ENCODE results near the gene HDAC4. TPM values are rescaled to one million over a fixed set of nuclear protein-coding genes. Genes with fewer than 3 reads are reported as not detected.

HDAC4 gene
- total and polyA plus RNA-seq, 2 donors (not counting 1 experiment from before 2014, with no cell fraction given): 13.5 to 46.0 TPM

DNA sequence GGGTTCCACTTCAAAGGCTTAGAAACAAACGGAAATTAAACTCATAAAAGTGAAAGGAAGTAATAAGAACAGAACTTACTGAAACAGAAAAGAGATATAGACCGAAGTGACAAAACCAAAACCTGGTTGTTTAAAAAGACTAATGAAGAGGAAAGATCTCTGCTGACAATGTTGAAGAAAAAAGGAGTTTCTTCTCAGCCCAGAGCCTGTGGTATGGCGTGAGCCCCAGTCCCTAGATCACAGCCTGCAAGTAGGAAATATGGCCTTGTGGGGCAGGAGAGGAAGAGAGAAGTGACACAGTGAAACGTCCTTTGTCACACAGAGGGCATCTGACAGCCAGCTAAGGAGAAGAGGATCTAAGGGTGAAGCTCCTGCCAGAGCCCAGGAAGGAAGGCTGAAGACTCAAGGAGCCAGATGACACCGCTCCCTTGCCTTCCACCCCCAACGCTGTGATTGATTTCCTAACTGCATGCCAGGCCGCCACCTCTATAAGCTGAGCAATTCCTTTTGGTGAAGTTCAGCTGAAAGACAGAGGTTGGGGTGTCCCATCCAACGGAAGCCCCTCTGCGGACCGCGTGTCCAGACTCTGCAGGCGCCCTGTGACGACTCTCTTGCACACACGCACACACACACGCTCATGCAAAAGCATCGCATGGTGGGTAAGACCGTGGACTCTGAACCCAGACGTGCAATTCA lies 141.1 kb downstream of the HDAC4 start:
- no peak for TF ChIP-seq EZH2 (IDR thresholded peaks at IDR 0.05; ENCODE audit: borderline replicate concordance, insufficient read depth, low read depth, low read length, poor library complexity, severe bottlenecking)
- H3K4me1 Mint-ChIP-seq: peaks cover 54% of the 10 kb centered on the region
- H4K20me1 ChIP-seq (ENCODE audit: control insufficient read depth, insufficient read depth, low read length, poor library complexity, severe bottlenecking): peaks cover 75% of the 10 kb centered on the region
- peak; percentile 61 for ATAC-seq (ENCODE audit: low read depth)
- no peak overlapping the region for H2AFZ ChIP-seq (ENCODE audit: insufficient read depth, low read depth, low read length, poor library complexity, severe bottlenecking)
- intact Hi-C loops (cut with micrococcal nuclease): no loop called here
- peak; percentile 40 for DNase-seq
- H3K4me2 ChIP-seq (replicated peaks; ENCODE audit: low read depth, low read length, poor library complexity, severe bottlenecking): peak overlapping the region; percentile 71
- WGBS (ENCODE audit: insufficient coverage): 72% methylated on average over 16 of the region's 18 CpGs
- H3K79me2 ChIP-seq (ENCODE audit: control insufficient read depth, insufficient read depth, low read length): peaks cover 63% of the 10 kb centered on the region
- peaks cover 30% of the 10 kb centered on the region for H3K27me3 Mint-ChIP-seq
- H3K27me3 ChIP-seq (replicated peaks in 1 of 4; ENCODE audit: control extremely low read depth in 1 of 4, control insufficient read depth in 3 of 4, insufficient read depth in 4 of 4, low read length in 3 of 4): peaks cover 0 to 74% (median 13%) of the 10 kb centered on the region in 4 experiments
- peak overlapping the region in 2 of 5 experiments; percentile 21 to 59 for H3K4me3 ChIP-seq (ENCODE audit: control extremely low read depth in 1 of 5, extremely low read depth in 1 of 5, insufficient read depth in 1 of 5, low read depth in 2 of 5, low read length in 4 of 5)
- ChIA-PET CTCF (no interaction called here), POLR2A (no interaction called here)
- H3K27ac Mint-ChIP-seq: no peak overlapping the region
- peak overlapping the region; percentile 53 for H3K9ac ChIP-seq (ENCODE audit: low read length)
- H3K4me3 Mint-ChIP-seq: peak overlapping the region; percentile 62
- peaks cover 0 to 3% of the 10 kb centered on the region in 2 experiments for H3K36me3 ChIP-seq (replicated peaks in 1 of 2; ENCODE audit: control extremely low read depth in 1 of 2, control insufficient read depth in 1 of 2, extremely low read depth in 1 of 2, insufficient read depth in 2 of 2, low read length in 1 of 2)
- no peak overlapping the region for H3K27ac ChIP-seq (ENCODE audit: low read length in 2 of 2)
- peaks cover 39 to 47% of the 10 kb centered on the region in 2 donors for H3K4me1 ChIP-seq (ENCODE audit: control insufficient read depth in 2 of 2, insufficient read depth in 2 of 2, low read length in 2 of 2)
- peaks cover 6 to 38% (median 18%) of the 10 kb centered on the region in 3 donors for H3K9me3 ChIP-seq (ENCODE audit: control extremely low read depth in 1 of 3, control insufficient read depth in 2 of 3, insufficient read depth in 1 of 3, low read length in 2 of 3)
- peaks cover 12% of the 10 kb centered on the region for H3K9me3 Mint-ChIP-seq (ENCODE audit: insufficient read depth)

DNA sequence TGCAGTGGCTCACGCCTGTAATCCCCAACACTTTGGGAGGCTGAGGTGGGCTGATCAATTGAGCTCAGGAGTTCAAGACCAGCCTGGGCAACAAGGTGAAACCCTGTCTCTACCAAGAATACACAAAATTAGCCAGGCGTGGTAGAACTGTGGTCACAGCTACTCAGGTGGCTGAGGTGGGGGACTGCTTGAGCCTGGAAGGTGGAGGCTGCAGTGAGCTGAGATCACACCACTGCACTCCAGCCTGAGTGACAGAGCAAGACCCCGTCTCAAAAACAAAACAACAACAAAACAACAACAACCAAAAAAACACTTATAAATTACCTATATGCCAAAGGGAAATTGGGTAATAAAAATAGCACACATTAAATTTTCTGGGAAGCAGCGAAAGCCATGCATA lies 141.6 kb downstream of the HDAC4 start:
- POLR2A ChIA-PET: no interaction called here

More for the DNA sequence above, 141.6 kb downstream of the HDAC4 start:
- Histone ChIP-seq H3K36me3 (replicated peaks in 1 of 2; ENCODE audit: control extremely low read depth in 1 of 2, control insufficient read depth in 1 of 2, extremely low read depth in 1 of 2, insufficient read depth in 2 of 2, low read length in 1 of 2) (peaks cover 0 to 3% of the 10 kb centered on the region in 2 experiments), H2AFZ (ENCODE audit: insufficient read depth, low read depth, low read length, poor library complexity, severe bottlenecking) (no peak overlapping the region), H3K27me3 (replicated peaks in 1 of 4; ENCODE audit: control extremely low read depth in 1 of 4, control insufficient read depth in 3 of 4, insufficient read depth in 4 of 4, low read length in 3 of 4) (peaks cover 0 to 68% (median 13%) of the 10 kb centered on the region in 4 experiments), H3K9ac (ENCODE audit: low read length) (peak overlapping the region; percentile 53), H3K4me2 (replicated peaks; ENCODE audit: low read depth, low read length, poor library complexity, severe bottlenecking) (peak overlapping the region; percentile 71), H4K20me1 (ENCODE audit: control insufficient read depth, insufficient read depth, low read length, poor library complexity, severe bottlenecking) (peaks cover 74% of the 10 kb centered on the region), H3K4me1 (ENCODE audit: control insufficient read depth in 2 of 2, insufficient read depth in 2 of 2, low read length in 2 of 2) (peaks cover 33 to 47% of the 10 kb centered on the region in 2 donors), H3K27ac (ENCODE audit: low read length in 2 of 2) (no peak overlapping the region), H3K9me3 (ENCODE audit: control extremely low read depth in 1 of 3, control insufficient read depth in 2 of 3, insufficient read depth in 1 of 3, low read length in 2 of 3) (peaks cover 6 to 33% (median 18%) of the 10 kb centered on the region in 3 donors), H3K4me3 (ENCODE audit: control extremely low read depth in 1 of 5, extremely low read depth in 1 of 5, insufficient read depth in 1 of 5, low read depth in 2 of 5, low read length in 4 of 5) (peak overlapping the region in 2 of 5 experiments; percentile 21 to 59), H3K79me2 (ENCODE audit: control insufficient read depth, insufficient read depth, low read length) (peaks cover 58% of the 10 kb centered on the region)
- Mint-ChIP-seq H3K9me3 (ENCODE audit: insufficient read depth) (peaks cover 12% of the 10 kb centered on the region), H3K4me1 (peaks cover 52% of the 10 kb centered on the region), H3K27me3 (peaks cover 26% of the 10 kb centered on the region), H3K4me3 (peak overlapping the region; percentile 62), H3K27ac (no peak overlapping the region)
- no CpG with 5 or more reads among the region's 4 CpGs for WGBS (ENCODE audit: insufficient coverage)
- intact Hi-C loops (cut with micrococcal nuclease): no loop called here
- ATAC-seq (ENCODE audit: low read depth) (peak; percentile 36), DNase-seq (no peak)
- TF ChIP-seq EZH2 (IDR thresholded peaks at IDR 0.05; ENCODE audit: borderline replicate concordance, insufficient read depth, low read depth, low read length, poor library complexity, severe bottlenecking): no peak
- CTCF ChIA-PET: interaction anchor here (0.9 kb wide), 1 partner anchor 8 kb away, joined by 5 read pairs; no protein-coding TSS in a partner anchor
